NCI-H748 (cell line): ENCODE results near the gene PLEKHA4.
"Not testable (repeated sequence)": the region's sequence is repeated elsewhere in the genome, so short reads cannot be mapped to it uniquely, and the experiment has no call there.

ENCODE experiments used
- DNase-seq: peaks from one replicate; lab custom pipeline; 2025; ENCODE audit not compliant: unreplicated experiment; lab: John Stamatoyannopoulos, UW

Gene PLEKHA4

GRCh38 chr19:48887861-48888612 is 19.6 kb upstream of the PLEKHA4 start:
- DNase-seq, result no peak

GRCh38 chr19:48883726-48884125 is 15.3 kb upstream of the PLEKHA4 start:
- no peak for DNase-seq

DNA sequence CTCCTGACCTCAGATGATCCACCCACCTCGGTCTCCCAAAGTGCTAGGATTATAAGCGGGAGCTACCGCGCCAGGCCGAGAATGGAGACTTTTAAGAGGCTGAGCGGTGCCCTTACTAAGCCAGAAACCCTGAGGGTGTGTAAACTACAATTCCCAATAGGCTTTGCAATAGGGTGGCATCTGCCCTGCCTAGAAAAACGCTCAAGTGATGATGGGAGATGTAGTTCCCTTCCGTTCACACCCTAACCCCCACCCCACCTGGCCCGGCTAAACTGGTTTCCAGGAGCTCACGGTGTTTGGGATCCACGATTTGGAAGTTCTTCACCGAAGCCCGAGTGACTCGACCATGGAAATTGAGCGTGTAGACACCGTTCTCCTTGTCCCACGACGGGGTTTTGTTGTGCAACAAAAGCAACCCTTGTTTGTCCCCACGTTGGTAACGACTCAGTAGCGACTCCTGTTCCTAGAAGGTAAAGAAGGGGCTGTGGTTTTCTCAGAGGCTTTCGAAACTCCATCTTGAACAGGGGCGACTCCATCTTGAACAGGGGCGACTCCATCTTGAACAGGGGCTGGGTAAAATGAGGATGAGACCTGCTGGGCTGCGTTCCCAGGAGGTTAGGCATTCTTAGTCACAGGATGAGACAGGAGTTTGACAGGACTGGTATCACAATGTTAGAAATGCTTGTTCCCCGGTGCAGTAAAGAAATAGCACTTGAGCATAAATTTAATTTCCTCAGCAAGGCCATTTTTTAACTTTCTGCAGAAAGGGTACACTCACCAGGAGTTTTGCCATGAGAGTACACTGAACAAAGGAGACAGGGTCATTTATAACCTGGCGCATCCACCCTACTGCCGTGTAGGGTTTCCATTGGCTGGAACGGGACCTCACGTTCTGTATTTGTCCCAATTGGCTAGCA is 13.6 kb upstream of the PLEKHA4 start:
- peak; percentile 17 for DNase-seq

GRCh38 chr19:48879696-48880095 is 11.3 kb upstream of the PLEKHA4 start:
- not testable (repeated sequence) for DNase-seq

DNA sequence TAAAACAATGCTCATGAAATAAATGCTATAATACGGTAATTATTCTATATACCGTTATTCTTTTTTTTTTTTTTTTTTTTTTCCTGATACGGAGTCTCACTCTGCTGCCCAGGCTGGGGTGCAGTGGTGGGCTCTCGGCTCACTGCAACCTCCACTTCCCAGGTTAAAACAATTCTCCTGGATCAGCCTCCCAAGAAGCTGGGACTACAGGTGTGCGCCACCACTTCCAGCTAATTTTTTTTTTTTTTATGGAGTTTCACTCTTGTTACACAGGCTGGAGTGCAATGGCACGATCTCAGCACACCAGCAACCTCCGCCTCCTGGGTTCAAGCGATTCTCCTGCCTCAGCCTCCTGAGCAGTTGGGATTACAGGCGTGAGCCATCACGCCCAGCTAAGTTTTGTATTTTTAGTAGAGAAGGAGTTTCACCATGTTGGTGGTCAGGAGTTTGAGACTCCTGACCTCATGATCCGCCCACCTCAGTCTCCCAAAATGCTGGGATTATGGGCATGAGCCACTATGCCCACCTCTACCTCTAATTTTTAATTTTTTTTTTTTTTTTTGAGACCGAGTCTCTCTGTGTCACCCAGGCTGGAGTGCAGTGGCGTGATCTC is 10.7 kb upstream of the PLEKHA4 start:
- DNase-seq, result no peak

- DNase-seq, result no peak
These were observed 10.0 kb upstream of the PLEKHA4 start for GRCh38 chr19:48878196-48879024.

GRCh38 chr19:48877855-48878195 is 9.4 kb upstream of the PLEKHA4 start:
- no peak for DNase-seq

DNA sequence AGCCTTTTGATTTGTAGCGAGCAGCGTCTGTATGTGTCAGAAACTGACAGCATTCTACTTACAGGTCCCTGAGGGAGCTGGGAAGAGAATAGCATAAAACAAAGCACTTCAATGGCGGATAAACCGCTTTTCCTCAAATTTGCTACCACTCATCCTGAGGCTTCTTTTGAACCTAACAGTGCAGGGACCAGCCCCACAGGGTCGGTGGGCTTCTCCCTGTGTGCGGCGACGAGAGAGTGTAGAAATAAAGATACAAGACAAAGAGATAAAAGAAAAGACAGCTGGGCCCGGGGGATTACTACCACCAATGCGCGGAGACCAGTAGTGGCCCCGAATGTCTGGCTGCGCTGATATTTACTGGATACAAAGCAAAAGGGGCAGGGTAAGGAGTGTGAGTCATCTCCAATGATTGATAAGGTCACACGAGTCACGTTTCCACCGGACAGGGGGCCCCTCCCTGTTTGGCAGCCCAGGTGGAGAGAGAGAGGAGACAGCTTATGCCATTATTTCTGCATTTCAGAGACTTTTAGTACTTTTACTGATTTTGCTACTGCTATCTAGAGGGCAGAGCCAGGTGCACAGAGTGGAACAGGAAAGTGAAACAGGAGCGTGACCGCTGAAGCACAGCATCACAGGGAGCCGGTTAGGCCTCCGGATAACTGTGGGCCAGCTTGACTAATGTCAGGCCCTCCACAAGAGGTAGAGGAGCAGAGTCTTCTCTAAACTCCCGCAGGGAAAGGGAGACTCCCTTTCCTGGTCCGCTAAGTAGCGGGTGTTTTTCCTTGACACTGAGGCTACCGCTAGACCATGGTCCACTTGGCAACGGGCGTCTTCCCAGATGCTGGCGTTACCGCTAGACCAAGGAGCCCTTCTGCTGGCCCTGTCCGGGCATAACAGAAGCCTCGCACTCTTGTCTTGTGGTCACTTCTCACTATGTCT is 7.9 kb upstream of the PLEKHA4 start:
- not testable (repeated sequence) for DNase-seq

- DNase-seq, result peak; percentile 54
These were observed 6.1 kb upstream of the PLEKHA4 start for GRCh38 chr19:48874303-48875135.

GRCh38 chr19:48873476-48874302 is 5.3 kb upstream of the PLEKHA4 start:
- no peak for DNase-seq

DNA sequence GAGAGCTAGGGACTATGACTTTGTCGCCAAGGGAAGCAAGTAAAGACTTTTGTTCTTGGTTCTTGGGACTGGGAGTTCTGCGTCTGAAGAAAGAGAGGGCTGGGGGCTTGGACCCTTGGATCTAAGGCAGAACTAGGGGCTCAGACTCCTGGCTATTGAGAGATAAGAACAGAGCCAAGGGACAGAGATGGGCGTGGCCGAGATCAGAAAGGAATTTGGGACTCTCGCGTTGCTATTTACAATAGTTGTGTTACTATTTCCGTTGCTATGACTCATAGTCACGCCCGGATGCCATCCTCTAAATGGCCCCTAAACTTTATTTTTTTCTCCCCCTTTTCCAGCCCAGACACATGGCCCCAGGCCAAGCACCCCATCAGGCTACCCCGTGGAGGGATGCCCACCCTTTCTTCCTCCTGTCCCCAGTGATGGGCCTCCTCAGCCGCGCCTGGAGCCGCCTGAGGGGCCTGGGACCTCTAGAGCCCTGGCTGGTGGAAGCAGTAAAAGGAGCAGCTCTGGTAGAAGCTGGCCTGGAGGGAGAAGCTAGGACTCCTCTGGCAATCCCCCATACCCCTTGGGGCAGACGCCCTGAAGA is 4.6 kb upstream of the PLEKHA4 start:
- peak; percentile 91 for DNase-seq

DNA sequence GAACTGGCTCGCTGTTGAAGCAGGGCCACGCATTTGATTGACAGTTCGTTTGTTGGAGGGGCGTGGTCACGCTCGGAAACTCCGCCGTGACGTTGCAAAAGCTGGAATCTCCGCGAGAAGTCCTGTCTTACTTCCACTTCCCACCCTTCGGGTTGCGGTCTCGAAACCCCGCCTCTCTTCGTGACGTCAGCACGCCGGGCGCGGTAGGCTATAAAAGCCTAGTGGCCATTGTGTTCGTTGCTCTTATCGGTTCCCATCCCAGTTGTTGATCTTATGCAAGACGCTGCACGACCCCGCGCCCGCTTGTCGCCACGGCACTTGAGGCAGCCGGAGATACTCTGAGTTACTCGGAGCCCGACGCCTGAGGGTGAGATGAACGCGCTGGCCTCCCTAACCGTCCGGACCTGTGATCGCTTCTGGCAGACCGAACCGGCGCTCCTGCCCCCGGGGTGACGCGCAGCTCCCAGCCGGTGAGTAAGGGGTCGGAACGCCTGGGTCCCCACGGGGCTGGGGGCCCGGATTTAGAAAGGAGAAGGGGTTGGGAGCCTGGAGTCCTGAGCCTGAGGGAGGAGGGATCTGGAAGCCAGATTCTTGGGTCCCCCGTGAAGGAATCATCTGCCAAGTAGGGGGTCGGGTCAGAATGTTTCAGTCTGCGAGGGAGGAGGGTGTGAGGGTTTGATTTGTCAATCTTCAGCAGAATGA is 3.9 kb upstream of the PLEKHA4 start, which contains the start of gene PPP1R15A:
Gene PPP1R15A, plus strand, starts transcription at position 240 of the 702 bp plus-strand sequence. CDS start 813 bp downstream, outside the sequence.
- peak; percentile 99 for DNase-seq

DNA sequence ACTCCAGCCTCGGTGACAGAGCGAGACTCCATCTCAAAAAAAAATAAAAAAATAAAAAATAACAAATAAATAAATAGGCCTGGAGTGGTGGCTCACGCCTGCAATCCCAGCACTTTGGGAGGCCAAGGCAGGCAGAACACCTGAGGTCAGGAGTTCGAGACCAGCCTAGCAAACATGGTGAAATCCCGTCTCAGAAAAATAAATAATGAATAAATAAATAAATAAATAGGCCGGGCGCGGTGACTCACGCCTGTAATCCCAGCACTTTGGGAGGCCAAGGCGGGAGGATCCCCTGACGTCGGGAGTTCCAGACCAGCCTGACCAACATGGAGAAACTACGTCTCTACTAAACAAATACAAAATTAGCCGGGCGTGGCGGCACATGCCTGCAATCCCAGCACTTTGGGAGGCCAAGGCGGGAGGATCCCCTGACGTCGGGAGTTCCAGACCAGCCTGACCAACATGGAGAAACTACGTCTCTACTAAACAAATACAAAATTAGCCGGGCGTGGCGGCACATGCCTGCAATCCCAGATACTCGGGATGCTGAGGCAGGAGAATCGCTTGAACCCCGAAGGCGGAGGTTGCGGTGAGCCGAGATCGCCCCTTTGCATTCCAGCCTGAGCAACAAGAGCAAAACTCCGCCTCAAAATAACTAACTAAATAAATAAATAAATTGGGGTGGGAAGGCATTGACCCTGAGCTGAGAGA is 3.2 kb upstream of the PLEKHA4 start:
- not testable (repeated sequence) for DNase-seq

DNA sequence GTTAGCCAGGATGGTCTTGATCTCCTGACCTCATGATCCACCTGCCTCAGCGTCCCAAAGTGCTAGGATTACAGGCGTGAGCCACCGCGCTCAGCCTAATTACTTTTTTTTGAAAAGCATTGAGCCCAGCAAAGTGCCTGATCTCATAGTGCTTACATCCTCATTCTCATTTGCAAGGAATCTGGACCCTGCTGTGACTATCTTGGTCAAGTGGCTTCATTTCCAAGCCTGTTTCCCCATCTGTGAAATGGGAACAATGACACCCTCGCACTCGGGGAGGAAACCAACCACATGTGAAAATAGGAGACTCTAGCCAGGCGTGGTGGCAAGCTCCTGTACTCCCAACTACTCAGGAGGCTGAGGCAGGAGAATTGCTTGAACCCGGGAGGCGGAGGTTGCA is 1.6 kb upstream of the PLEKHA4 start:
- no peak for DNase-seq

DNA sequence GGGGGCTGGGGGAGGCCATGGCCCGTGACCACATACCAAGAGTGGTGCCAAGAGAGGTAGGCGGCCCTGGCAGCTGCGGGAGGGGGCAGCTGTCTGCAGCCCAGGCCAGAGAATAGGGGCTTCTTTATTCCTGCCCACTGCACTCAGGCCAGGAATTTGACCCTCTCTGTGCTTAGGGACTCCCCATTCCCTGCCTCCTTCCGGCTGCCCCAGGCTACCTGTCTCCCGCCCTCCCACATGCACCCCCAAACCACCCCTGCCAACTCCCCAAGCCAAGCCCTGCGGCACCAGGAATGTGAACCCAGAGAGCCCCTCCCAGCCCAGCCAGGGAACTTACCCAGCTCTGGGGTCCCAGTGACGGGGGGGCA is 687 bp downstream of the PLEKHA4 start:
- no peak for DNase-seq

DNA sequence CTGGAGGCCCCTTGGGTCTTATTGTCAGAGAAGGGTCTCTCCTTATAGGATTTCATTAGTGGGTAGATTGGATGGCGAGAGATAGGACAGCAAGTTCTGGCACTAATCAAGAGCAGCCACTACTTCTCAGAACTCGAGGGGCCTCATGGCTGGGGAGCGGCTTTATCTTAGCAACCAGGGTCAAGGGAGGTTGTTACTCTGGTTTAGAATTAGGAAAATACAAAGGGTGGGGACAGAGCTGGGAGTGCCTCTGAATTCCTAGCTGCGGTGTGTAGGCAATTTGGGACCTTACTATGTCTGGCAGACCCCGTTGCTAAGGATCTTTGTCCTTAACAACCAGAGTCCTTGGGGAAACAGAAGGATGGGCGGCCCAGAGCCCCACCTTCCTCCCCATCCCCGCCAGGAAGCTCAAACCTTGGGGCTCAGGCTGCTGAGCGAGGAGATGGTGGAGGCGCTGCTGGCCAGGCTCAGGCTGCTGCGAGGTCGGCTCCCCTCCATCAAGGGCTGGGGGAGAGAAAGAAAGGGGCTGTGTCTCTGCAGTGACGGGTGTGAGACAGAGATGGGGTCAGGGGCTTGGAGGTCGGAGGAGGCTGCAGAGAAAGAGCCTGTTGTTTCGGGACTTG is 1.2 kb downstream of the PLEKHA4 start:
- peak; percentile 17 for DNase-seq
